GM18909 (cell line): ENCODE results near the gene DNAJB8.

ENCODE experiments used
- ATAC-seq: cut with Tn5 transposase; IDR thresholded peaks from one replicate; pipeline ENCODE4 v1.9.1; 2021; ENCODE audit warnings: mild to moderate bottlenecking; ENCODE audit not compliant: unreplicated experiment, poor library complexity

DNAJB8 gene

DNA sequence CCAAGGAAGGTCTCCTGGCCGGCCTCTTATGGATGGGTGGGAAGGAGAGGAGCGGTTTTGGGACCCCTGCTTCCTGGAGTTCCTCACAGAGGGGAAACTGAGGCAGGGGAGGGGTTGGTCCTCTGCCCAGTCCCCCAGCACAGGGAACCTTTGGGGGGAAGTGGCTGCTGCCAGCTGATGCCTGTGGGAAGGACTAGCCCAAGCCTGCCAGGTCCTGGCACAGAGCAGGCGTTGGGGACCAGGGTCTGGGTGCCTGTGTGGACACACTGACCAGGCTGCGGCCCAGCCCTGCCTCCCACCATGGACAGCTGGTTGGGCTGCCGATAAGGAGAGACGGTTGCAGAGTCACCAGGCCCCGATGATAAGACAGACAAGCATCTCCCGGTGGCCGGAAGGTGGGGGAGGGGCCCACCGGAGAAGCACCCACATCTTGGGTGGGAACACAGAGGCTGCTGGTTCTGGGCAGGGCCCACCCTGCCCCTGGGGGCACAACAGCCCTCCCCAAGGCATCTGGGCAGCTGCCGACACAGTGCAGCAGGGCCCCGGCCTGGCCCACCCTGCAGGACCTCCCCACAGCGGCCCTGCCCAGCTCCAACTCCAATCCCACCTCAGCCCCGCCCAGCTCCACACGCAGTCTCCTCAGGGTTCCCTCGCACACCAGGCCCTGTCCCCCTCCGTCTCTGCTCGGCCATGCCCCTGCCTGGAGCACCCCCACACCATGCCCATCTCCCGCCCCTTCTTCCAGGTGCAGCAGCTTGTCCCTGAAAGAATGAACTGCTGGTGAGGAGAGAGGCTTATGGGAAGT lies 50.7 kb downstream of the DNAJB8 start:
- no peak for ATAC-seq

GRCh38 chr3:128415200-128415772 lies 51.4 kb downstream of the DNAJB8 start:
- ATAC-seq, result no peak

- ATAC-seq, result no peak
Measured at GRCh38 chr3:128413413-128414205, 53.1 kb downstream of the DNAJB8 start.

- no peak for ATAC-seq
Measured at GRCh38 chr3:128413003-128413370, 53.7 kb downstream of the DNAJB8 start.
